ENCODE data around the gene DNAH1.

DNA sequence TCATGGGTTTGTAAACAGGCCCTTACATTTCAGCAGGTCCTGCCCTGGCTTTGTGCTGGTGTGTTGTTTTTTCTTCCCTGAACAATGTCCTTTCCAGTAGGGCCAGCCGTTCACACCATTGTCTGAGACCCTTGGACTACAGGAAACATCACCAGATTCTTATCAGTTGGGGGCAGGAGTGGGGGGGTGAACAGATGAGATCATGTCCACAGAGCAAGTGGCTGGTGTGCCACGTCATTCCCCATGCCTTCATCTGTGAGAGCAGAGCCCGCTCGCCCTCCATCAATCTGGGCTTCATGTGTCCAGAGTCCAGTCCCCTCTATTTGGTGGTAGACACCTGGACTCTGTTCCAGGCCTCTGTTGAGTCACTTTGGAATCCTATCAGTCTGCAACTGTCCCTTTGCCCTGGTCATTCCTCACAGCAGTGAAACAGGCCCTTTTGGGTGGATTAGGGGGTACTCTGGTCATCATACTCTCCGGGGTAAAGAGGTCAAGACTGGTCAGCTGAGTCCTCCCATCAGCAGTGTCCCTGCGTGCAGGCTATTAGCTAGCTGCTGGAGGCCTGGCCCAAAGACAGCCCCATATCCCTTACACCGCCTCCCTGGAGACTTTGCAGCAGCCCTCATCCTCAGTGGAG, 113.8 kb downstream of the DNAH1 start:
- TF ChIP-seq, protein P1, sequence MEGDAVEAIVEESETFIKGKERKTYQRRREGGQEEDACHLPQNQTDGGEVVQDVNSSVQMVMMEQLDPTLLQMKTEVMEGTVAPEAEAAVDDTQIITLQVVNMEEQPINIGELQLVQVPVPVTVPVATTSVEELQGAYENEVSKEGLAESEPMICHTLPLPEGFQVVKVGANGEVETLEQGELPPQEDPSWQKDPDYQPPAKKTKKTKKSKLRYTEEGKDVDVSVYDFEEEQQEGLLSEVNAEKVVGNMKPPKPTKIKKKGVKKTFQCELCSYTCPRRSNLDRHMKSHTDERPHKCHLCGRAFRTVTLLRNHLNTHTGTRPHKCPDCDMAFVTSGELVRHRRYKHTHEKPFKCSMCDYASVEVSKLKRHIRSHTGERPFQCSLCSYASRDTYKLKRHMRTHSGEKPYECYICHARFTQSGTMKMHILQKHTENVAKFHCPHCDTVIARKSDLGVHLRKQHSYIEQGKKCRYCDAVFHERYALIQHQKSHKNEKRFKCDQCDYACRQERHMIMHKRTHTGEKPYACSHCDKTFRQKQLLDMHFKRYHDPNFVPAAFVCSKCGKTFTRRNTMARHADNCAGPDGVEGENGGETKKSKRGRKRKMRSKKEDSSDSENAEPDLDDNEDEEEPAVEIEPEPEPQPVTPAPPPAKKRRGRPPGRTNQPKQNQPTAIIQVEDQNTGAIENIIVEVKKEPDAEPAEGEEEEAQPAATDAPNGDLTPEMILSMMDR (IDR thresholded peaks at IDR 0.05), result no peak
- TF ChIP-seq POLR2AphosphoS5 (IDR thresholded peaks at IDR 0.05), result no peak
- TF ChIP-seq POLR2A (IDR thresholded peaks at IDR 0.05), result no peak
